Transverse colon (tissue), 4 donors: ENCODE data around the gene HIBCH.

ENCODE experiments used
- CTCF ChIP-seq, 5 experiments: fragments of 200-600 bp in 3 of 5; fragments of 450-650 bp in 2 of 5; sonication (generic) in 3 of 5; IDR thresholded peaks; 1 replicate in 2 of 5; 2 replicates in 3 of 5; pipeline ENCODE4 v1.5.1; 2016 to 2017; ENCODE audit warnings: antibody characterized with exemption in 5 of 5, inconsistent platforms in 3 of 5, mild to moderate bottlenecking in 2 of 5, moderate library complexity in 1 of 5
- POLR2A ChIP-seq: fragments of 450-650 bp; IDR thresholded peaks from one replicate; pipeline ENCODE4 v1.6.1; 2016; ENCODE audit warnings: antibody characterized with exemption, mild to moderate bottlenecking, moderate library complexity
- POLR2AphosphoS5 ChIP-seq, 3 donors: sonication (generic); formaldehyde crosslinking; IDR thresholded peaks; one replicate each; pipeline ENCODE4 v1.6.1; 2016; ENCODE audit warnings: antibody characterized with exemption in 3 of 3

GRCh38 chr2:190303647-190304046 is 16.0 kb downstream of the HIBCH start:
- no peak for TF ChIP-seq CTCF (IDR thresholded peaks at IDR 0.05)
- TF ChIP-seq POLR2A = no peak
- TF ChIP-seq POLR2AphosphoS5 (IDR thresholded peaks at IDR 0.05) = no peak
